ENCODE measurements around the gene CHGA.

Gene CHGA

GRCh38 chr14:92961567-92961855, 38.6 kb downstream of the CHGA start:
- H3K4me2 ChIP-seq (ENCODE audit: low read length): no peak overlapping the region
- H3K79me2 ChIP-seq (ENCODE audit: control insufficient read depth, low read length): no peaks in the 10 kb centered on the region
- no peaks in the 10 kb centered on the region for H4K20me1 ChIP-seq (ENCODE audit: control insufficient read depth, insufficient read depth, low read depth, low read length)
- no peaks in the 10 kb centered on the region for H3K9me2 ChIP-seq (replicated peaks; ENCODE audit: control insufficient read depth, low read length)
- no peak for TF ChIP-seq EZH2phosphoT487 (IDR thresholded peaks at IDR 0.05; ENCODE audit: borderline replicate concordance, low read length)
- no peaks in the 10 kb centered on the region for H3K27me3 ChIP-seq (ENCODE audit: control insufficient read depth, low read length)
- H3K9me3 ChIP-seq (ENCODE audit: control insufficient read depth, insufficient read depth, low read length): no peaks in the 10 kb centered on the region
- no peaks in the 10 kb centered on the region for H3F3A ChIP-seq (ENCODE audit: control insufficient read depth, insufficient read depth)
- no peak overlapping the region for H3K27ac ChIP-seq (ENCODE audit: low read depth, low read length)
- H3K36me3 ChIP-seq (ENCODE audit: control insufficient read depth, low read length): no peaks in the 10 kb centered on the region
- H3K4me1 ChIP-seq (ENCODE audit: control insufficient read depth, low read length): no peaks in the 10 kb centered on the region
- H3K4me3 ChIP-seq (ENCODE audit: low read length): no peak overlapping the region

GRCh38 chr14:92962031-92962830, 39.3 kb downstream of the CHGA start:
- Histone ChIP-seq H3K27ac (ENCODE audit: low read depth, low read length) (no peak overlapping the region), H3K79me2 (ENCODE audit: control insufficient read depth, low read length) (no peaks in the 10 kb centered on the region), H3K4me1 (ENCODE audit: control insufficient read depth, low read length) (0 out of 2 replicates have a peak, but pooled peaks cover 1% of the 10 kb centered on the region), H3K9me3 (ENCODE audit: control insufficient read depth, insufficient read depth, low read length) (no peaks in the 10 kb centered on the region), H3K36me3 (ENCODE audit: control insufficient read depth, low read length) (no peaks in the 10 kb centered on the region), H4K20me1 (ENCODE audit: control insufficient read depth, insufficient read depth, low read depth, low read length) (no peaks in the 10 kb centered on the region), H3K9me2 (replicated peaks; ENCODE audit: control insufficient read depth, low read length) (no peaks in the 10 kb centered on the region), H3K4me2 (ENCODE audit: low read length) (no peak overlapping the region), H3K4me3 (ENCODE audit: low read length) (no peak overlapping the region), H3F3A (ENCODE audit: control insufficient read depth, insufficient read depth) (no peaks in the 10 kb centered on the region), H3K27me3 (ENCODE audit: control insufficient read depth, low read length) (no peaks in the 10 kb centered on the region)
- TF ChIP-seq EZH2phosphoT487 (IDR thresholded peaks at IDR 0.05; ENCODE audit: borderline replicate concordance, low read length) (no peak), CTCF (IDR thresholded peaks at IDR 0.05; ENCODE audit: low read depth, low read length, poor library complexity, severe bottlenecking) (no peak)

- Histone ChIP-seq H3K36me3 (ENCODE audit: control insufficient read depth, low read length) (no peaks in the 10 kb centered on the region), H3K9me3 (ENCODE audit: control insufficient read depth, insufficient read depth, low read length) (0 out of 2 replicates have a peak, but pooled peaks cover 3% of the 10 kb centered on the region), H3K9me2 (replicated peaks; ENCODE audit: control insufficient read depth, low read length) (no peaks in the 10 kb centered on the region), H3K27ac (ENCODE audit: low read depth, low read length) (no peak overlapping the region), H3F3A (ENCODE audit: control insufficient read depth, insufficient read depth) (no peaks in the 10 kb centered on the region), H3K4me3 (ENCODE audit: low read length) (no peak overlapping the region), H3K27me3 (ENCODE audit: control insufficient read depth, low read length) (no peaks in the 10 kb centered on the region), H3K4me1 (ENCODE audit: control insufficient read depth, low read length) (0 out of 2 replicates have a peak, but pooled peaks cover 3% of the 10 kb centered on the region), H3K4me2 (ENCODE audit: low read length) (no peak overlapping the region), H3K79me2 (ENCODE audit: control insufficient read depth, low read length) (no peaks in the 10 kb centered on the region), H4K20me1 (ENCODE audit: control insufficient read depth, insufficient read depth, low read depth, low read length) (no peaks in the 10 kb centered on the region)
- TF ChIP-seq EZH2phosphoT487 (IDR thresholded peaks at IDR 0.05; ENCODE audit: borderline replicate concordance, low read length): no peak
- no peak for TF ChIP-seq CTCF (IDR thresholded peaks at IDR 0.05; ENCODE audit: low read depth, low read length, poor library complexity, severe bottlenecking)
Measured at GRCh38 chr14:92962831-92963095, 39.8 kb downstream of the CHGA start.

- H3K27me3 ChIP-seq (ENCODE audit: control insufficient read depth, low read length): no peaks in the 10 kb centered on the region
- H3F3A ChIP-seq (ENCODE audit: control insufficient read depth, insufficient read depth): no peaks in the 10 kb centered on the region
- no peaks in the 10 kb centered on the region for H4K20me1 ChIP-seq (ENCODE audit: control insufficient read depth, insufficient read depth, low read depth, low read length)
- H3K9me3 ChIP-seq (ENCODE audit: control insufficient read depth, insufficient read depth, low read length): 0 out of 2 replicates have a peak, but pooled peaks cover 3% of the 10 kb centered on the region
- H3K36me3 ChIP-seq (ENCODE audit: control insufficient read depth, low read length): no peaks in the 10 kb centered on the region
- no peak overlapping the region for H3K4me2 ChIP-seq (ENCODE audit: low read length)
- no peak overlapping the region for H3K27ac ChIP-seq (ENCODE audit: low read depth, low read length)
- no peaks in the 10 kb centered on the region for H3K9me2 ChIP-seq (replicated peaks; ENCODE audit: control insufficient read depth, low read length)
- no peaks in the 10 kb centered on the region for H3K79me2 ChIP-seq (ENCODE audit: control insufficient read depth, low read length)
- no peak overlapping the region for H3K4me3 ChIP-seq (ENCODE audit: low read length)
- 0 out of 2 replicates have a peak, but pooled peaks cover 3% of the 10 kb centered on the region for H3K4me1 ChIP-seq (ENCODE audit: control insufficient read depth, low read length)
- TF ChIP-seq EZH2phosphoT487 (IDR thresholded peaks at IDR 0.05; ENCODE audit: borderline replicate concordance, low read length) (no peak), CTCF (IDR thresholded peaks at IDR 0.05; ENCODE audit: low read depth, low read length, poor library complexity, severe bottlenecking) (no peak)
Measured at GRCh38 chr14:92963301-92964123, 40.6 kb downstream of the CHGA start.

Measured in DOHH2 (cell line).